H1 (cell line): Measurements from ENCODE around the gene ARSA.

Experiments used
- ASH2L ChIP-seq: fragments of 200-600, 300-600 bp; sonication (generic); IDR thresholded peaks from one replicate; pipeline ENCODE4 v1.7.1; 2017; ENCODE audit warnings: low read length
- JUND ChIP-seq: IDR thresholded peaks from 2 replicates; pipeline ENCODE4 v1.6.1; 2011; ENCODE audit warnings: mild to moderate bottlenecking, improper control_type of control experiment, low read length
- KDM5A ChIP-seq: fragments of 200-600 bp; IDR thresholded peaks from 2 replicates; pipeline ENCODE4 v1.7.1; 2012; ENCODE audit warnings: mild to moderate bottlenecking, low read length, inconsistent platforms, mixed read lengths
- MAFK ChIP-seq: IDR thresholded peaks from 2 replicates; pipeline ENCODE4 v1.6.1; 2012; ENCODE audit warnings: low read depth, mild to moderate bottlenecking, improper control_type of control experiment, low read length
- NANOG ChIP-seq: IDR thresholded peaks from 2 replicates; pipeline ENCODE4 v1.6.1; 2011; ENCODE audit warnings: low read length, low read depth, mild to moderate bottlenecking, inconsistent platforms; ENCODE audit not compliant: insufficient read depth, poor library complexity, severe bottlenecking
- POLR2A ChIP-seq, 2 experiments: IDR thresholded peaks; 1 replicate in 1 of 2; 2 replicates in 1 of 2; pipeline ENCODE4 v1.6.1; 2011; ENCODE audit warnings: low read depth in 2 of 2, low read length in 2 of 2, mild to moderate bottlenecking in 2 of 2; ENCODE audit errors: control extremely low read depth in 1 of 2
- ZNF274 ChIP-seq: IDR thresholded peaks from 2 replicates; pipeline ENCODE4 v1.7.0; 2012; ENCODE audit warnings: low read length, borderline replicate concordance; ENCODE audit errors: extremely low read depth
- TF ChIP-seq, protein P1 (sequence below), 3 experiments: IDR thresholded peaks; 1 replicate in 2 of 3; 2 replicates in 1 of 3; pipeline versions ENCODE4 v1.5.1 to v1.6.1; 2011; ENCODE audit warnings: low read length in 3 of 3, mild to moderate bottlenecking in 3 of 3, inconsistent platforms in 2 of 3, low read depth in 1 of 3, moderate library complexity in 1 of 3; ENCODE audit not compliant: insufficient read depth in 1 of 3; ENCODE audit errors: control extremely low read depth in 1 of 3
- TF ChIP-seq, protein P2 (sequence below): IDR thresholded peaks from 2 replicates; pipeline ENCODE4 v1.6.1; 2012; ENCODE audit warnings: inconsistent platforms

DNA sequence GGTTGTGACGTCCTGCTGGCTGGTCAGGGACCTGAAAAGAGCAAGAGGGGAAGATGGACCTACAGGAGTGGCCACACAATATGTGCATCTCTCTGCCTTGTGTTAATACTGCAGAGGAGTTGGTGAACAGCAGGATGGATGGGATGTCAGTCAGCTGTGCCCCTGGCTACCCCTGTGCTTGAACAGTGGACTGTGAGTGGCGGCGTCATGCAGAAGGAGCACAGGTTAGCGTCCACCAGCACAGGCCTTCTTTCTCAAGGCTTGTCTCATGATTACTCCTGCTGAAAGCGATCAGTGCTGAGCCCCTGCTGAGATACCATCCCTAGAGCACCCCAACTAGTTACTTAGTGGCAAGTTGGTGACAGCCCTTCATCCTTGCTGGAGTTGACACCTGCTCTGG lies 41.5 kb downstream of the ARSA start:
- TF ChIP-seq ZNF274 (no peak), ASH2L (no peak), KDM5A (no peak), MAFK (no peak), POLR2A (IDR thresholded peaks at IDR 0.05; ENCODE audit: control extremely low read depth in 1 of 2, low read depth in 2 of 2, low read length in 2 of 2) (no peak), NANOG (no peak), JUND (no peak)
- TF ChIP-seq, protein P1, sequence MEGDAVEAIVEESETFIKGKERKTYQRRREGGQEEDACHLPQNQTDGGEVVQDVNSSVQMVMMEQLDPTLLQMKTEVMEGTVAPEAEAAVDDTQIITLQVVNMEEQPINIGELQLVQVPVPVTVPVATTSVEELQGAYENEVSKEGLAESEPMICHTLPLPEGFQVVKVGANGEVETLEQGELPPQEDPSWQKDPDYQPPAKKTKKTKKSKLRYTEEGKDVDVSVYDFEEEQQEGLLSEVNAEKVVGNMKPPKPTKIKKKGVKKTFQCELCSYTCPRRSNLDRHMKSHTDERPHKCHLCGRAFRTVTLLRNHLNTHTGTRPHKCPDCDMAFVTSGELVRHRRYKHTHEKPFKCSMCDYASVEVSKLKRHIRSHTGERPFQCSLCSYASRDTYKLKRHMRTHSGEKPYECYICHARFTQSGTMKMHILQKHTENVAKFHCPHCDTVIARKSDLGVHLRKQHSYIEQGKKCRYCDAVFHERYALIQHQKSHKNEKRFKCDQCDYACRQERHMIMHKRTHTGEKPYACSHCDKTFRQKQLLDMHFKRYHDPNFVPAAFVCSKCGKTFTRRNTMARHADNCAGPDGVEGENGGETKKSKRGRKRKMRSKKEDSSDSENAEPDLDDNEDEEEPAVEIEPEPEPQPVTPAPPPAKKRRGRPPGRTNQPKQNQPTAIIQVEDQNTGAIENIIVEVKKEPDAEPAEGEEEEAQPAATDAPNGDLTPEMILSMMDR (IDR thresholded peaks at IDR 0.05; ENCODE audit: control extremely low read depth in 1 of 3, insufficient read depth in 1 of 3, low read depth in 1 of 3, low read length in 3 of 3), result no peak
- TF ChIP-seq, protein P2, sequence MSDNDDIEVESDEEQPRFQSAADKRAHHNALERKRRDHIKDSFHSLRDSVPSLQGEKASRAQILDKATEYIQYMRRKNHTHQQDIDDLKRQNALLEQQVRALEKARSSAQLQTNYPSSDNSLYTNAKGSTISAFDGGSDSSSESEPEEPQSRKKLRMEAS, result no peak
